ENCODE measurements around the gene APP.

- TF ChIP-seq CTCF (conservative IDR thresholded peaks at IDR 0.05; ENCODE audit: low read length) = no peak
- no peak for TF ChIP-seq EZH2phosphoT487 (IDR thresholded peaks at IDR 0.05; ENCODE audit: borderline replicate concordance)
These were observed 55.3 kb downstream of the APP start for GRCh38 chr21:26115305-26115704.

All from Loucy (cell line).